GM19452 (cell line): ENCODE data around the gene CCDC6.
A peak's percentile ranks its signal among the peaks of the same experiment; 100 is the strongest.

ENCODE experiments used
- ATAC-seq: cut with Tn5 transposase; IDR thresholded peaks from one replicate; pipeline ENCODE4 v1.9.1; 2021; ENCODE audit not compliant: unreplicated experiment

The CCDC6 gene

DNA sequence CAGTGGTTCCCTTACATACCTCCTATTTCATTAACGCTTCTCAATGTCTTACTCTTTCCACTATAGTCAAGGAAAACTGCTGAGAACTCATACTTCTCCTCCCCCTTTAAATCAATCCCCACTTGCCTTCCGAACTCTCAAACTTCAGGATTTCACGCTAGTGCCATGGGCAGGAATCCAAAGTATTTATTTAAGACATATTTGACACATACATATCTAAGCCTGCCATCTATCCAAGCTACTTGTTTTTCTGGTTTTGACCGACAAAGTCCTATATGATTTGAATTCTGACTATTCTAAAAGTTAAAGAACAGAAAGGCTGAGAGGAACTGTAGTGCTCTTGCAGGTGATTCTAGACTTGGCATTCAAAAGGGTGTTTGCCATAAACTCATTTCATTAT, 51.8 kb downstream of the CCDC6 start:
- ATAC-seq, result no peak

DNA sequence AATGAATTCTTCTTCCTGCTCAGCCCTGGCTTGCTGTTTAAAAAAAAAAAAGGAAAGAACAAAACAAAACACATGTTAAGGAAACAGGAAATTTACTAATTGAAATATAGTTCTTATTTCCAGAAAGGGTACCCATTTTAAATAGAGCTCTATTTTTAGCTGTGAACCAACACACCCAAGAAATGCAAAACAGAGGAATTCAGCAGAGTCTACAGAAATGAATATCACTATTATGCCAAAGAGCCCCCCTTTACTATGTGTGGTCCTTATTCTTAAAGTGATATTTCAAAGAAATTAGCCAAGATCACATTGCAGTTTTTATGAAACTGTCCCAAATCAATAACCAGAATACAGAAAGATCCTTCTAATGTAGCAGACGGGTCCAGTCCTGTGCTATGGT, 53.7 kb downstream of the CCDC6 start:
- no peak for ATAC-seq

DNA sequence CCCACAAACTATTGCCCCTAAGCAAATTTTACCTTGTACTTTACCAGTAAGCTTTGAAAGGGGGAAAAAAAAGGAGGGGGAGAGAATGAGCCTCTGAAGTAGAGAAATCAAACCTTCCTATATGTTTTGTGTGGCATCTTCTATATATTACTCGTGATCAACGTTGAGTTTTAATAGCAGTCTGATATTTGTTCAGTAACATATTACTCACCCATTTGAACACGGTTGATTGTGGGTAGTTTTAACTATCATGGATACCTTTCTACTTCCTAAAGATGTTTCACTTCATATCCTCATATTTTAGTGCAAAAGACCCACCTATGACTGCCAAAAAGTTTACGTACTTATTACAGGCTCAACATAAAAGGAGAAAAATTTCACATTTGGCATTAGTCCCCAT, 54.5 kb downstream of the CCDC6 start:
- no peak for ATAC-seq

DNA sequence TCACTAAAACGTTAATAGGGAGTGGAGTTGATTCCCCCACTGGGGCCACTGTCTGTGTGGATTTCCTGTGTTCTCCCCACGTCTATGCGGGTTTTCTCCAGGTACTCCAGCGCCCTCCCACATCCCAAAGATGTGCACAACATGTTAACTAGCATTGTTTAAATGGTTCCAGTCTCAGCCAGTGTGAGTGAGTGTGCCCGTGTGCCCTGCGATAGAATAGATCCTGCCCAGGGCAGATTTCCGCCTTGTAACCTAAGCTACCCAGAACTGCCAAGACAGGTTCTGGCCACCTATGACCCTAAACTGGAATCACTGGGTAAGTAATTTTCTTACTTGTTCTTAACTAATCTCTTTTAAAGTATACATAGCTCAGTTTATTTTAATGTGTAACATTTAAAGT, 58.5 kb downstream of the CCDC6 start:
- ATAC-seq, result no peak

DNA sequence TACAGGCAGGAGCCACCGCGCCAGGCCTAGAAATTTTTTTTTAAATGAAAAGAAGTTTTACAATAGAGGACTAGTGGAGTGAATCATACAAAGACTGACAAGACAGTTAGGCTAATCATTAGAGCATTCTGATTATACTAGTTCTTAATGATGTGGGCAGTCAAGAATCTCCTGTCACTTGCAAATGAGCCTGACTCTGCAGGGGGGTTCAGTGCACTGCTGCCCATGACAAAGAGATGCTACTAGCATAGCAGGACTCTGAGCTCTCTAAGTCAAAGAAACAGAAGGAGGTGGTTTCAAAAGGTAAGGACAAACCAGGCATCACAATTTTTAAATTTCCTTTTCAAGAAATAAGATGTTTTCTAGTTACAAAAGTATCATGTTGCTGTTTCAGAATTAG, 59.0 kb downstream of the CCDC6 start:
- no peak for ATAC-seq

DNA sequence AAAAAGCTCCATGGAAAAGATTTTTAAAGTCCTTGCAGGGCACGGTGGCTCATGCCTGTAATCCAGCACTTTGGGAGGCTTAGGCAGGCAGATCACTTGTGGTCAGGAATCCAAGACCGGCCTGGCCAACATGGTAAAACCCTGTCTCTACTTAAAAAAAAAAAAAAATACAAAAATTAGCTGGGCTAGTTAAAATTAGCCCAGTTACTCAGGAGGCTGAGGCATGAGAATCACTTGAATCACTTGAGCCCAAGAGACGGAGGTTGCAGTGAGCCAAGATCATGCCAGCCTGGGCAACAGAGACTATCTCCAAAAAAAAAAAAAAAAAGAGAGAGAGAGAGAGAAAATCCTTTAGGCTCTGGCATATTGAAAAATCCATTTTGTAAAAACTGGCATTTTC, 61.9 kb downstream of the CCDC6 start:
- ATAC-seq, result no peak

DNA sequence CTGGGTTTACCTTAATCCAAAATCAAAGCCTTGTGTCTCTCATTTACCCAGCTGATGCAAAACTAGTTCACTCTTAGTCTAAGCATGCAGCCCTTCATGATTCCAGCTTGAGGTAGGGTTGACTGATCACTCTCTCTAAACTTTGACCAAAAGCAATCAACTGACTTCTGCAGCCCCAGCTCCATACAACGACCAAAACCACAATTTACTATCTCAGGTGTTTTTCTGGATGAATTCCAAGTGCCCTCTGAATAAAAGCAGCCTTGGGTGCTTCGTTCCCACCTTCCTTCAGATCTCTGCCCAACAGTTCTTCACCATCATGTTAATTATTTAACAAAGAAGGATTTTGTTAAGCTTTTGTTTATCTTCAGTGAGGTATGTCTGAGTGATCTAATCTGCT, 62.6 kb downstream of the CCDC6 start:
- ATAC-seq, result no peak

DNA sequence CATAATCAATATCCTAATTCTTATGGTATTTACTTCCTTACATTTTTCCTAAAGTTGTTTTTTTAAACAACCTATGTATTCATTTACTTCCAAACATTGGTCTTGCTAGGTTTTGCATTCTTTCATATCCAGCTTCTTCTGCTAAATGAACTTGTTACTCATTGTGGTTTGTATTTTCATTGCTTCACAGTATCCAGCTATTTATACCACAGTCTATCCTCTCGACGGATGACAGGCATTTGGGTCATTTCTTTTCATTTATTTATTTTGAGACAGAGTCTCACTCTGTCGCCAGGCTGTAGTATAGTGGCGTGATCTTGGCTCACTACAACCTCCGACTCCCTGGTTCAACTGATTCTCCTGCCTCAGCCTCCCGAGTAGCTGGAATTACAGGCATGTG, 66.8 kb downstream of the CCDC6 start:
- ATAC-seq, result no peak

DNA sequence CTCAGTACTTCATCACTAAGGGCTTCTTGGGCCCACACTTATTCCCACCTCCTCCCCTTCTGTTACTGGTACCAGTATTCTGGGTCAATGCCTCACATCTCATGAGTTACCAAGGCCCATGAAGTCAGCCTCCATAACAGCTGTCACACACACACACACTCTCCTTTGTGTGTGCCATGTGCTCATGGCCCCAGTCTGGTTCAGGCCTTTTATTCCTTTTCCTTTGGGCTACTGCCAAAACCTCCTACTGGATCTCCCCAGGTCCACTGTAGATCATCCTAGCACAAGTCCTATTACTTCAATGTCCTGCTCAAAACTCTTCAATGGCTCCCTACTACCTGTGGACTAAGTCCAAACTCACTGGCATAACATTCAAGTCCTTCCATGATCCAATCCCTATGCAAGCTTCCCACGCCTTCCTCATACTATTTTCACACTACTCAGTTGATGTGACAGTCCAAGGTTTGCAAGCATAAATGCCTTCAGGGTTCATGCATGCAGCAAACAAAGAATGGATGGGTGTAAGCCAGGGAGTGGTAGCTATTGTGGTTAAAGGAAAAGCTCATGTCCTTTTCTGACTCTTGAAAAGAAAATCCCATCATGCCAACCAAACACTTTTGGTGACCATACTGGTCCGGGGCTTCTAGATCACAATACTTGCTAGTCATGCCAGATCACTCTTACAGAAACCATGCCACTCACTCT, 68.1 kb downstream of the CCDC6 start:
- no peak for ATAC-seq

DNA sequence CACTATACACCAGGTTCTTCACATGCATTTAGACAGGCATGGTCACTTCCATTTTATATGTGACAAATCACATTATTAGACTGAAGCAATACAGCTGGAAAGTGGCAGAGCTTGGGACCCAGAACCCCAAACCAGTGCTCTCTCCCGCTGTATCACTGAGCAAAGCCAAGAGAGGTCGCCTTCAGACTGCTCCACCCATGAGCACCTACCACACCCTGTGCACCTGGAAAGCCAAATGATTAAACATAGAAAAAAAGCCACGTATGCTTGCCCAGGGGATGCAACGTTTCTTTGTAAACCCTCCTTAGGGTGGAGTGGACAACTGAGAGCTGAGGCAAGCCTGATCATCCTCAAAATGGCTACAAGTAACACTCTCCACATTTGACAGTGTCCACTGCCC, 72.5 kb downstream of the CCDC6 start:
- ATAC-seq, result no peak

DNA sequence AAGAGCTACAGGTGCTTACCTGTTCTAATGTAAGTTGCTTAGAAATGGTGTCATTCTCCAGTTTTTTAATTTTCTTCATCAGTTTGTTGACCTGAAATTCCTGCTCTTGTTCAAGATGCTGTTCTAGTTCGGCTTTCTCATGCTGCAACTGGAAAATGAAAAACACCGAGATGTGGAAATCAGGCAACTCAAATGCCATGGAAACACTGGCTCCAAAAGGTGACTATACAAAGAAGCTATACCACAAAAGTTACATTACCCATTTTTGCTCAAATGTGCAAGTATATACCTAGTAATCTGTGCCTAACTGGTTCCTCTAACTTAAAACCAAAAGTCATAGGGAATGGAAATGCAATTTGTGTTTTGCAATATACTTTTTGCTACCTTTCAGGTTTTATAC, 73.8 kb downstream of the CCDC6 start:
- no peak for ATAC-seq

DNA sequence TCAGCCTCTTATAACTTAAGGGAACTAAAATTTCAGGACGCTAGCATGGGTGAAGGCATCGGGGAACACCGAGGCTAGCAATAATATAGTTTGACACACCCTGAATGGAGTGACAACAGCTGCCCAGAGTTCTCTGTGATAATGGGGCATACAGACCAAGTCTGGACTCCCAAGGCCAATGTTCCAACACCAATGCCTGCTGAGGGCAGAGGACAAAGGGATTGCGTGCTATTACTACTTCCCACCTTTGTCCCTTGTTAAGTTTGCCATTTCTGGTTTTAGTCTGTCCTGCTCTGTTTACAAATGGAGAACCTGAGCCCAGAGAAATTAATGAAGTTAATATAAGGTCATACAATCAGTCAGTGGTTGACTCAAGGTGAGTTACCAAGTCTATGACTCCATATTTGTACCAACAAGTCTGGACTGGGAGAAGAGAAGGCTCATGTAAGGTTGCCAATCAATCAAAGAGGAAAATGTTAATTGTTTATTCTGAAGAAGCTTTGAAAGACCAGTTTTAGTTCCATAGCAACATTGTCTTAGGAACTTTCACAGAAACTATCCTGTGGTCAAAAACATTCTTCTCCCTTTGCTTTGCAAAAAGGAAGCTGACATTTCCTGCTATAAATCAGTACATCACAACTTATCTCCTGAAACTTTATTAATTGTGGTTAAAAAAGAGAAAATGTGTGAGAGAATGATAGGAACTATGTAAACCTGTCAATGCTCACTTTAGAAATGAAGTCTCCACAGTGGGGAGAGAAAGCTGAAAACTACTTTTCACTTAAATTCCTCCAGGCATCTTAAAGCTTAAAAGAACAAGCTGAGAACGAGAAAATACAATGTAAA, 74.5 kb downstream of the CCDC6 start:
- ATAC-seq, result no peak

DNA sequence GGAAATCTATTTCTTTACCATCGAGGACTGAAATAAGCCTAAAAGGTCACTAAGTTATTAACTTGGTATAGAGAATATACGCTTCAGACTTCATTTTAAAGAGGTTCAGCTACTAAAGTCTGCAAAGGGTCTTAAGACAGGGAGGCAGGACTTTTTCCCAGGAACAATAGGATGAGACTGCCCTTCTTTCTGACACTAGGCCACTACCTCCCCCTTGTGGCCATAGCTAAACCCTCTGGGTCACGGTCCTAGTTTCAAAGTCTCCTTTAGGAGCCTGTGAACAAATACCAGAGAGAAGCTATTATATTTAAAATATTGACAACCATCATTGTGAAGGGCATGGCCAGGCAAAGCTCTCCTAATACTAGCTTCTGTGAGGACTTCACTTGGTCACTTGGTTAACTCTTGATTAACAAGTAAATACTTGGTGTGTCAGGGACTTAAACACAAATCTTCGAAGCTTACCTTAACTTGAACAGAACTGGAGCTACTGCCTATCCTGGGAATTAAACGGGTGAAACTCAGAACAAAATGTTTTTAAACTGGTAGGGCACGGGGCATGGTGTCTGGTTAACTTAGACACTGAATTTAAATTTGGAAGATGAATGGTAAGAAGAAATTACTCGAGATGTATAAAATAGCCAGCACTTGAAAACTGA, 75.6 kb downstream of the CCDC6 start:
- no peak for ATAC-seq

DNA sequence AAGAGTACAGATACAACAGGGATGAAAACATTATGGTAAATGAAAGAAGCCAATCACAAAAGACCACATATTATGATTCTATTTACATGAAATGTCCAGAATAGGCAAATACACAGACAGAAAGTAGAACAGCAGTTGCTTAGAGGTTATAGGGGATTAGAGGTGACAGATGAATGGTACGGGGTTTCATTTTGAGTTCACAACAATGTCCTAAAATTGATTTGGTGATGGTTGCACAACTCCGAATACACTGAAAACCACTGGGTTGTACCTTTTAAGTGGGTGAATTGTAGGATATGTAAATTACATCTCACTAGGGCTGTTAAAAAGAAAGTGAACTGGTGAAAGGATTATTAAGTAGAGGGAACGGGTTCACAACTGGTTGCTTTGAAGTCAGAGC, 76.8 kb downstream of the CCDC6 start:
- peak; percentile 75 for ATAC-seq

DNA sequence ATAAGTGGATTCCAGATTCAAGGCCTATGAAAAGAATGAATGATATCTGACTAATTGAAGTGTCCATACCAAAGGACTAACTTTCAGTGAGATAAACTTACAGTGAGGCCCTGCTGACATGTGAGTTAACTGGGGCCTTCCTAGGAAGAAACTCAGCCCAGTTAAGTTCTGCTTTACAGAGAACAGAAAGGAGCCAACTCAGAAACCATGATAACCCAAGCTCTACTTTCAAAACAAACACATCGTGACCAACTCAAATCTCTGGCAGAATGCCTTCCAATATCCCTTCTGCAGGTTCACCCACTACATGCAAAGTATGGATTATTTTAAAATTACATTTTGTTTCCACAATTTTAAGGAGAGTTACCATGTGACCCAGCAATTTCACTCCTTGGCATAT, 77.3 kb downstream of the CCDC6 start:
- ATAC-seq, result no peak

DNA sequence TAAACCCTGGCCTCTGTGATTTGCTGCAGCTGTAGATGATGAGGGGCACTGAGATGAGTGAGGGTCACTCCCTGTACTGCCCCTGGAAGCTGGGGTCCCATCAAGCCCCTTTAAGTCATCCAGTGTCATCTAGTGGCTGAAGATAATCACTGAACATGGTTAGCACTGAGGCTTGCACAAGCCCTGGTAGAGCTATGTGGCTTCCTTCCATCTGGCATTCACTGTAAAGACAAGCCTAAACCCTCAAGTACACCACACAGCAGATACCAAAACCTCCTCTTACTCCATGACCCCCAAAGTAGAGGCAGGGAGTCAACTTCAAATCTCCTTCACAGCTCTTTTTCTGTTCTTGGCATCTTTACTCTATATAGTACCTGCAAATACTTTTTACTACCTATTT, 80.4 kb downstream of the CCDC6 start:
- no peak for ATAC-seq

DNA sequence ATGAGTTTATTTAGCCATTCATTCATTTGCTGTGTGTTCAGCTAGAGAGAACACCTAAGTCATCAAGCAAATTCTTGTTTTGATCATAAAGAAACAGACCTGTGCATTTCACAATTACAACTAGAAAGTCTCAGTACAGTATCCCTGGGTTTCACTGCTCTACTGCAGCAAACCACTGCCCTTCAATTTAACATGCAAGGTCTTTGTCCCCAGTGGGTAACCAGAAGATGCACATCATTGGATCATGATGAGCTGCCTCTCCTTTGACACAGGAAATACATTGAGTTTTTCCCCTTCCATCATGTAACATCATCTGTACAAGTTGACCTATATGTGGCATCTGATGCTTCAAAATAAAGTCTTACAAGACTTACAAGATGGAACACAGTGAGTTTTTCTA, 82.6 kb downstream of the CCDC6 start:
- no peak for ATAC-seq

DNA sequence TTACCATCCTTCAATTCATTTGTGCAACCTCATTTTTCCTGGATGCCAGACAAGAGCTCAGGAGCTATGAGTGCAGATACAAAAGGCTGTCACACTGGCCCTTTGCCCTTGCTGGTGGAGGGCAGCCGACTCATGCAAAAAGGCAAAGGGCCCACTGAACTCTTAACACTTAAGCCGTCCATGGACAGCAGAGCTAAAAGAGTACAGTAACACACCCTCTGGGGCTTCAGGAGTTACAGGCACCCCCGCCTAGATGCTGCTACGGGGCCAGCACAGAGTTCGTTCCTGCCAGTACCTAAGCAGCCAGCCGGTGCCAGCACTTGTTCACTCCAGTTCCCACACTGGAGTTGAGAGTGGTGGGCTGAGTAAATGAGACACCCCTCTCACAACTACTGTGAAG, 83.2 kb downstream of the CCDC6 start:
- no peak for ATAC-seq

DNA sequence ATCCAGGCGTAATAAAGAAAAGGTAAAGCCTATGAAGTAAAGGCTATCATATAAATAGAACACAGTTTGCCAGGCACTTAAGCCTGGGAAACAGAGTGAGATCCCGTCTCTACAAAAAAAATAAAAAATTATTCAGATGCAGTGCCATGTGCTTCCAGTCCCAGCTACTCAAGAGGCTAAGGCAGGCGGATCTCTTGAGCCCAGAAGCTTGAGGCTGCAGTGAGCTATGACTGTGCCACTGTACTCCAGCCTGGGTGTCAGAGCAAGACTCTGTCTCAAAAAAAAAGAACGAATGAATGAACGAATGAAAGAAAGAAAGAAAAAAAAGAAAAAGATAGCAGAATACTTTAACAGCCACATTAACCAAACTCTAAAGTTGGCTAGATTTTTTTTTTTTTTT, 85.9 kb downstream of the CCDC6 start:
- ATAC-seq, result no peak

DNA sequence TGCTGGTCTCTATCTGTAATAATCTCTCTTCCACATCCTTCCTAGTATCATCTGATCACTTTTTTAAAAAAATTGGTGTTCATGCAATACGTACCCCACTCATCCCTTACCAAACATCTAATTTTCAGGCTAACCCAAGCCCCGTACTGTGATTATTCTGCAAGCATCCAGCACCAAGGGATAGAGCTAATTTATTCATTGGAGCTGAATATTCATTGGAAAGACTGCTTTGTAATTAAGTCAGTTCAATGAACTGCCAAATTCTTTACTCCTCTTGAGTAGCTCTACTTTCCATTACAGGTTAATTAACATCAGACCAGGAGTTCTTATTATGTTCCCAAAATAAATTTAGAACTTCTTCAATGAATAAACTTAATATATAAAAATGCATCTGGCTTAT, 86.7 kb downstream of the CCDC6 start:
- ATAC-seq, result no peak

DNA sequence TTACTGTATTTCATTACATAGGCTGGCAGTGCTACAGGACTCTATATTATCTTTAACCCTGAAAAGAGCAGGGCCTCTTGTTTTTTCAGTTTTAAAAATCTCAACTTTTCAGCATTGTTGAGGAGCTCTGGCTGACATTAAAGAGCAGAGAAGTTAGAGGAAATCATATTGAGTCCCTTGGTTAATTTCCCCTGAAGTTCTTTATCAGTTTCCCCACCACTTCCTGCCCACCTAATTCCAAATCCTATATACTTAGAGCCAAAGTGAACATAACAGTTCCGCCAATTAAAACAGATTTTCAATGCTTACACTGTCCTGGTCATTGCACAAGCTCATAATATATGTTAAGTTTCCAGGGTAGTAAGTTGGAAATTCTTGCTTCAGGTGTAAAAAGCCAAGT, 87.1 kb downstream of the CCDC6 start:
- no peak for ATAC-seq

DNA sequence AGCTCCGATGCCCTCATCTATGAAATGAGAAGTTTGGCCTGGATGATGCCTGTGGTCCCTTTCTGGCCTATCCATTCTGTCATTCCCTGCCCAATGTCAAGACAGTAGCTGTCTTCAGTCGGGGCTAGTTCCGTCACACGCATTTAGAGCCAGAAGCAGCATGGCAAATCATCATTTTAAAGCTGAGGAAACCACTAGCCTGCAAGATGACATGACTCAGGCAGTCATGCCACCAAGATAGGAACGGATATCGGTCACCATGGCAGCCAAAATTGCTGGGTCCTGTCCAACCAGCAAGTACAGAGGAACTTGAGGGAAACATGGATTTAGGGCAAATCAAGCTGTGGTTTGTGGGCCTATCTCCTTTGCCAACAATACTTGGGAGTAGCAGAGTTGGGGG, 88.6 kb downstream of the CCDC6 start:
- ATAC-seq, result no peak
